Fibroblast of villous mesenchyme (primary cell): ENCODE measurements around the gene PCMTD2. TPM values are rescaled to one million over a fixed set of nuclear protein-coding genes. Genes with fewer than 3 reads are reported as not detected.
"Not testable (repeated sequence)": the region's sequence is repeated elsewhere in the genome, so short reads cannot be mapped to it uniquely, and the experiment has no call there.

Experiments
- DNase-seq: peaks from one replicate; pipeline ENCODE4 v3.0.0-alpha.2; 2010; ENCODE audit warnings: low read depth
- H3K4me3 ChIP-seq: 2 replicates; pipeline ENCODE4 v1.5.1; 2011; ENCODE audit warnings: low read depth, mild to moderate bottlenecking, low read length
- CTCF ChIP-seq: IDR thresholded peaks from 2 replicates; pipeline ENCODE4 v1.5.1; 2012; ENCODE audit warnings: low read depth, mild to moderate bottlenecking, low read length; ENCODE audit not compliant: insufficient read depth
- total RNA-seq: library from RNA; depleted of rRNA; stranded (reverse); fragments of >200 nt; gene quantifications from 2 replicates; pipeline ENCODE4 v1.2.3, GENCODE V29; 2012

The PCMTD2 gene
- total RNA-seq, 1 donor: 54.0 TPM

GRCh38 chr20:64279826-64280459 is 24.4 kb downstream of the PCMTD2 start:
- TF ChIP-seq CTCF: no peak
- DNase-seq: no peak
- H3K4me3 ChIP-seq: no peak overlapping the region

GRCh38 chr20:64280460-64280843 is 24.9 kb downstream of the PCMTD2 start:
- no peak for TF ChIP-seq CTCF
- no peak for DNase-seq
- no peak overlapping the region for H3K4me3 ChIP-seq

- no peak for DNase-seq
- no peak overlapping the region for H3K4me3 ChIP-seq
- TF ChIP-seq CTCF: no peak
Measured at GRCh38 chr20:64283646-64284045, 28.1 kb downstream of the PCMTD2 start.

GRCh38 chr20:64285579-64286446 is 30.3 kb downstream of the PCMTD2 start:
- not testable (repeated sequence) for H3K4me3 ChIP-seq
- peak; percentile 30 for DNase-seq
- TF ChIP-seq CTCF: peak; percentile 61

GRCh38 chr20:64286447-64287263 is 31.1 kb downstream of the PCMTD2 start:
- peak; percentile 18 for DNase-seq
- H3K4me3 ChIP-seq: not testable (repeated sequence)

- H3K4me3 ChIP-seq, DNase-seq: not testable (repeated sequence)
Measured at GRCh38 chr20:64287264-64287590, 31.7 kb downstream of the PCMTD2 start.

- not testable (repeated sequence) for H3K4me3 ChIP-seq, DNase-seq
Measured at GRCh38 chr20:64292167-64292566, 36.6 kb downstream of the PCMTD2 start.

GRCh38 chr20:64303086-64303485 is 47.5 kb downstream of the PCMTD2 start:
- H3K4me3 ChIP-seq, DNase-seq: not testable (repeated sequence)

GRCh38 chr20:64313761-64314160 is 58.2 kb downstream of the PCMTD2 start:
- not testable (repeated sequence) for H3K4me3 ChIP-seq, DNase-seq

- not testable (repeated sequence) for DNase-seq, H3K4me3 ChIP-seq
Measured at GRCh38 chr20:64315381-64315780, 59.8 kb downstream of the PCMTD2 start.

- H3K4me3 ChIP-seq, DNase-seq: not testable (repeated sequence)
Measured at GRCh38 chr20:64315884-64316283, 60.3 kb downstream of the PCMTD2 start.

GRCh38 chr20:64316415-64317083 is 61.0 kb downstream of the PCMTD2 start:
- H3K4me3 ChIP-seq: not testable (repeated sequence)
- DNase-seq: peak; percentile 3

GRCh38 chr20:64317331-64317730 is 61.8 kb downstream of the PCMTD2 start:
- not testable (repeated sequence) for DNase-seq, H3K4me3 ChIP-seq
